DMS53 (cell line): ENCODE results near the gene CPEB3.
A peak's percentile ranks its signal among the peaks of the same experiment; 100 is the strongest.
"Not testable (repeated sequence)": the region's sequence is repeated elsewhere in the genome, so short reads cannot be mapped to it uniquely, and the experiment has no call there.

Experiments
- DNase-seq: peaks from one replicate; lab custom pipeline; 2025; lab: John Stamatoyannopoulos, UW

Gene CPEB3

GRCh38 chr10:92290837-92291615 is at the start of gene CPEB3, which contains the start of gene MARCHF5:
Gene CPEB3, minus strand, starts transcription at chr10:92291078. Its CDS starts 50,728 bp downstream, at chr10:92240350.
Gene MARCHF5, plus strand, starts transcription at chr10:92291167. Its CDS starts 328 bp downstream, at chr10:92291495.
- peak; percentile 99 for DNase-seq

DNA sequence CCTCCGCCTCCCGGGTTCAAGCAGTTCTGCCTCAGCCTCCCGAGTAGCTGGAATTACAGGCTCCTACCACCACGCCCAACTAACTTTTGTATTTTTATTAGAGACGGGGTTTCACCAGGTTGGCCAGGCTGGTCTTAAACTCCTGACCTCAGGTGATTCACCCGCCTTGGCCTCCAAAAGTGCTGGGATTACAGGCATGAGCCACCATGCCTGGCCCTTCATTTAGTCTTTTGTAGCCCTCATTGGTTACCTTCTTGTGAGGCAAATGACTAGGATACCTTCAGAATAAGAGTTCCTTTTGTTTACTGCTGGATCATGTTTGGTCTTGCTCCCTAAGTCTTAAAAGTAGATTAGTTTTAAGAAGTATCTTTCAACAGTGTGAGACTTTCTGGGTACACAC is 39.0 kb upstream of the CPEB3 start:
- DNase-seq = not testable (repeated sequence)

DNA sequence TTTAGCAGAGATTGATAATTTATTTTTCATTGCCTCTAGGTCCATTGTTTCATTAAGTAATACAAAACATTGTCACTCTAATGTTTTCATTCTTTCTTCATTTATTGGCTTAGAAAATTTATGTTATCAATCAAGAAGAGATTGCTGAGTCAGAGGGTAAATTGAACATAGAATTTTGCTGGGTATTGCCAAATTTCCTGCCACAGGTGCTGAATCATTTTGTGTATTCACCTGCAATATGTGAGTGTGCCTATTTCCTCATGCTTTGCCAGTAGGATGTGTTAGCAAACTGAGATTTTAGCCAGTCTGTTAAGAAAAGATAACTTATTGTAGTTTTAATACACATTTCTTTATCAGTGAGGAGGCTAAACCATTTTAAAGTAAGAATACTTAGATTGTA is 38.1 kb upstream of the CPEB3 start:
- peak; percentile 53 for DNase-seq

DNA sequence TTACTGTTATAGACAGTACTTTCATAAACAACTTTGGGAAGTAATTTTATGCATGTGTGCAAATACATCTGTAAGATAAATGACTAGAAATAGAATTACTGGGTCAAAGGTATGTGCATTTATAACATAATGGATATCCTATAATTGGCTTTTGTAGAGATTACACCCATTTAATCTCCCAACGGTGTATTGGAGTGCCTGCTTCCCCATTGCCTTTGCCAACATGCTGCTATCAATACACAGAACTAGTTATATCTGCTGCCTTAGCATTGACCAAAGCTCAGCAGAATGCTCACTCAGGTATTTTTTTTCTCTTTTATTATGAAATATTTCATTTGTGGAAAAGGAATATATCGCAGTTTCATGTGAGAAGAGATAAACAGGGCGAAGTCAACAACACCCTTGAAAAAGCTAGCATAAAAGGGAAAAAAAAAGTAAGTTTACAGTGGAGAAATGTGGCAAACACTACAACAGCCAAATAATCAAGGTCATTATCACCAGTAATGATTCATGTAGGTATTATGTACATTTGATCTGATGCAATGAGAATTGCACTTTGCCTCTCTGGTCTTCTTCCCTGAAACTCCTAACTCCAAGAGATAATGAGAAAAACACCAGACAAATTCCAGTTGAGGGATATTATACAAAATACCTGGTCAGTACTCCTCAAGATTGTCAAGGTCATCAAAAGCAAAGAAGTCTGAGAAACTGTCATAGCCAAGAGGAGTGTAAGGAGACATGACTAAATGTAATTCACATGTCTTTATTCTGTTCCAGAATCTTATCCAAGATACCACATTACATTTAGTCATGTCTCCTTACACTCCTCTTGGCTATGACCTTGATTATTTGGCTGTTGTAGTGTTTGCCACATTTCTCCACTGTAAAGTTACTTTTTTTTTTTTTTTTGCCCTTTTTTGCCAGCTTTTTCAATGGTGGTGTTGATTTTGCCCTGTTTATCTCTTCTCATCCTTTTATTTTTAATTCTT is 36.9 kb upstream of the CPEB3 start:
- peak; percentile 9 for DNase-seq

GRCh38 chr10:92323079-92323478 is 32.2 kb upstream of the CPEB3 start:
- no peak for DNase-seq

DNA sequence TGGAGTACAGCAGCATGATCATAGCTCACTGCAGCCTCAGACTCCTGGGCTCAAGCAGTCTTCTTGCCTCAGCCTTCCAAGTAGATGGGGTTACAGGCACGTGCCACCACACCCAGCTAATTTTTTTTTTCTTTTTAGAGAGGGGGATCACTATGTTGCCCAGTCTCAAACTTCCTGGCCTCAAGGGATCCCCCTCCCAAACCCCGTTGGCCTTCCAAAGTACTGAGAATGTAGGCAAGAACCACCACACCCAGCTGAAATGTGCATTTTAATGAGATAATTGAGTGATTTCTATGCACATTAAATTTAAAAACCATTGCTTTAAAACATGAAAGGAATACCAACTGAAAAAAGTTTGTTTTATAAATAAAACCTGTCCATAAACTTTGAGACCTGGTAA is 25.7 kb upstream of the CPEB3 start:
- DNase-seq = no peak

GRCh38 chr10:92313750-92314149 is 22.9 kb upstream of the CPEB3 start:
- no peak for DNase-seq

- no peak for DNase-seq
Measured at GRCh38 chr10:92309272-92309671, 18.4 kb upstream of the CPEB3 start.

- DNase-seq = no peak
Measured at GRCh38 chr10:92305133-92306072, 14.5 kb upstream of the CPEB3 start.

DNA sequence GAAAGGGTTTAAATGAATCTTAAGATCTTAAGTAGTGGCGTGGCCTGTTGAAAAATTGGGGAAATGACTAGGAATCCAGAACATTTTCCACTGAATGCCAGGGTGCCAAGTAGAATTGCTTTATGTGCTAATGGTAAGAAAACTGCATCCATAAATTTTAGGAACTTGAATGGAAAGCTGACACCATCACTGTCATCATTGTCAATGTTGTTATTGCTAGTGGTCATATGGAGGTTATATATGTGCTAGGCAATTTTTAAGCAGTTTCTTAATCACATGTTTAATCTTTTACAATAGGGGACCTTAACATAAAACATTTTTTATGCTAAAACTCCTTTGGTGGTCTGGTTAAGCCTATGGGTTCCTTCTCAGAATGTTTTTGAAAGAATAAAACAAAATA is 13.2 kb upstream of the CPEB3 start:
- DNase-seq = no peak

DNA sequence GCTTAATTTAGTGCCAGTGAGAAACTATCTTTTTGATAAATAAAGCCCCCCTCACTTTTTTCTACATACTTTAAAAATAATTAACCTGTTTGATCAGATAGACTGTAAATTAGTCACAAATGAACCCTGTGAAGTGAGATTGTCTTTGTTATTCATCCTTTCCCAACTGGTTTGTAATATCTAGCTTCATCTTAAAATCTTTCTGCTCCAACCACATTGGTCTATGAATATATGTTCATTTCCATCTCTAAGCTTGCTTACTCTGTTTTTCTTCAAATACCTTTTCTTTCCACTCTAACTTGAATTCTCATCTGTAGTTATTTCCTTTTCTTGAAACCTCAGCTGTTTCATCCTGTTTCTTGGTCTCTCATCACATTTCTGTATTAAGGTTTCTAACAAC is 12.2 kb upstream of the CPEB3 start:
- no peak for DNase-seq

DNA sequence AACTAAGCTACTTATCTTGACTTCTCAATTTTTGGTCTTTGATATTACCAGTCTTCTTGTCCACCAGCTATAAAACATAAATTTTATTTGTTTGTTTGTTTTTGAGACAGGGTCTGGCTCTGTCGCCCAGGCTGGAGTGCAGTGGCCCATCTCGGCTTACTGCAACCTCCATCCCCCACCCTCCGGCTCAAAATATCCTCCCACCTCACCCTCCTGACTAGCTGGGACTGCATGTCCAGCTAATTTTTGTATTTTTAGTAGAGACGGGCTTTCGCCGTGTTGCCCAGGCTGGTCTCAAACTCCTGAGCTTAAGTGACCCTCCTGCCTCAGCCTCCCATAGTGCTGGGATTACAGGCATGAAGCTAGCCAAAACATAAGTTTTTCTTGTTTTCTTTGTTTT is 7.6 kb upstream of the CPEB3 start:
- DNase-seq = no peak

DNA sequence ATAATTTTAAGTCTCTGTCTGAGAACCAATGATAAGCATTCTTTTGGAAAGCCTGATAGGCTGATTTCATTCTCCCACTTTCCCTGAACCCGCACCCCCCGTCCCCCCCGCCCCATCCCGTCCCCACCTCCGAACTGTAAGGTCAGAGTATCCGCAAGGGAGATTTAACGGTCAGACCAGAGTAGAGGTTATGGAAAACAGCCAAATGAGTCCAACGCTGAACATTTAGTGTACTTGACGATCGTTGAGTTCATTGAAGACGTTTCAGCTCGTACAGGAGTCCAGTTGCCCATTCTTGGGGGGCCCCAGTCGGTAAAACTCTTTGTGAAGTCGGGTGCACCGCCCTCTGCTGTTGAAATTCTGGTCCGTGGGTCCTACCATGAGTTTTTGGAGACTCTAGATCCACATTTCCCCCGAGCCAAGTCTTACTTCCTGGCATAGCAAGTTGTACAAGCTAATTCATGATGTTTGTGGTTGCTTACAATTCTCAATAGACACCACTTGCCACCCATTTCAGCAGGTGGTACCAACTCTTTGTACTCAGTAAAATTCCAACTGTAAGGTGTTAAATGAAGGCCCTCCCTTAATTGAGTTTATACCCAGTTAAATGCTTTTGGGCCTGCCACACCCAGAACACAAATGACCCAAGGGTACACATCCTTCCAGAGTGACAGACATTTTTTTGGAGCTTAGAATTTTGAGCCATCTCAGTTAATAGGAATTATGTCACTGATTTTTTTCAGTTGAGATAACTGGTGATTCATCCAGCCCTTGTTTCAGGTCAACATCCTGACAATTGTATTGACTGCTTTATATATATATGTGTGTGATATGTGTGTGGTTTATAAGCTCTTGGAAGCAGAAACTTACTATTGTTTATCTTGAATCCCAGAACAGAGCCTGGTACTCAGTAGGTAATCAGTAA is 1.3 kb upstream of the CPEB3 start:
- peak; percentile 54 for DNase-seq

- DNase-seq = no peak
Measured at GRCh38 chr10:92291616-92291865, 663 bp upstream of the CPEB3 start.

- peak; percentile 95 for DNase-seq
Measured at GRCh38 chr10:92290076-92290836, 622 bp downstream of the CPEB3 start.

- no peak for DNase-seq
Measured at GRCh38 chr10:92284112-92284704, 6.7 kb downstream of the CPEB3 start.

DNA sequence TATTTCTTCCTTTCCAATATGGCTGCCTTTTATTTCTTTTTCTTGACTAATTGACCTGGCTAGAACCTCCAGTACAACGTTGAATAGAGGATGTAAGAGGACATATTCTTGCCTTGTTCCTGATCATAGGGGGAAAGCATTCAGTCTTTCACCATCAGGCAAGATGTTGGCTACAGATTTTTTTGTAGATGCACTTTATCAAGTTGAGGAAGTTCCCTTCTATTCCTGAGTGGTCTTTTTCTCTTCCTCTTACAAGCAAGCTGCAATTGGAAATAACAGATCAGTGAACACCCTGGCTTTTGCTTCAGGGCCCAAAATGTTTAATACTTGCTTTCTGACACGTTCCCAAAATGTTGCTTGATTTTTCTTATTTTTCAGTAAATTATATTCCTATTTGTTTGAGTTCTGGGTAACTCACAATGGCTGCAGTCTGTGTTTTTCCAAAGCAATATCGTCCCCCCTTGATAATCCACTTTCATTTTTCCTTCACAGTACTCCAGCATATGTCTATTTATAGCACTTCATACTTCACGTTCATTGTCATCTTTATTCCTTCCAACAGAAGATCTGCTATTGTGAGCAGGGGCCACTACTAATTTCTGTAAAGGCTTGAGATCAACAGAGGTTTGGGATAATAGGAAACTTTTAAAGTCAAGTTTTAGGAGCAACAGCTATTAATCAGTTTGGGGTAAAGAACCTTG is 11.7 kb downstream of the CPEB3 start:
- DNase-seq = no peak

DNA sequence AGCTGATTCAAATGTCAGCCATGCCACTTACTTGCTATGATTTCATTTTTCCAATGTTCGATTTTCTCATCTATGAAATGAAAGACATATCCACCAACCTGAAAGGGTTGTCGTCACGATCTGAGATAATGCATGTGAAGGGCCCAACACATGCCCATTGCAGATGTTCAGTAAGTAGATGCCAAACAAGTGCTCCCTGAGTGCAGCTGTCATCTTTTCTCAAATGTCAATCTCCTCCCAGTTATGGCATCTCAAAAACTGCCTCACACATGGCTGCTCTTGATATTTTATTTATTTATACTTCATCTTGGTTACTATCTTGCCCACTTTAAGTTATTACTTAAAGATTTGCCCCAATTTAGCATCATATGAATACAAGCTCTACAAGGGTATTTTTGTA is 16.8 kb downstream of the CPEB3 start:
- no peak for DNase-seq

DNA sequence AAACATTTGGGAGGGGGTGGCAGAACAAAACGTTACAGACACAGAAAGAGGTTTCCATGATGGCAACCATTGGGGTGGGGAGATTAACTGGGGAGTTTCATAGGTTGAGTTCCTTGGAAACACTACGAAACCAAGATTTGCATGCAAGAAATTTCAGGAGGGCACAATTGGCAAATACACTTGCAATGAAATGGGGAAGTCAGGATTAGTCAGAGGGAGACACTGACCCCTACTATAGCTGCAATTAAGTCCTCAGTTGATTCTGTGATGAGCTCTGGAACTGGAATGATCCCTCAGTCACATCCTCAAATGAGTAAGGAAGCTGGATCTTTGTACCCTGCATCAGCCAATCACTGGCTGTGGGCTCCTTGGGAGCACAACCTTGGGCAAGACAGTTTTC is 22.1 kb downstream of the CPEB3 start:
- DNase-seq = no peak
